ENCODE data around the gene KTN1. TPM values are rescaled to one million over a fixed set of nuclear protein-coding genes. Genes with fewer than 3 reads are reported as not detected.
A peak's percentile ranks its signal among the peaks of the same experiment; 100 is the strongest.

Gene KTN1, protein sequence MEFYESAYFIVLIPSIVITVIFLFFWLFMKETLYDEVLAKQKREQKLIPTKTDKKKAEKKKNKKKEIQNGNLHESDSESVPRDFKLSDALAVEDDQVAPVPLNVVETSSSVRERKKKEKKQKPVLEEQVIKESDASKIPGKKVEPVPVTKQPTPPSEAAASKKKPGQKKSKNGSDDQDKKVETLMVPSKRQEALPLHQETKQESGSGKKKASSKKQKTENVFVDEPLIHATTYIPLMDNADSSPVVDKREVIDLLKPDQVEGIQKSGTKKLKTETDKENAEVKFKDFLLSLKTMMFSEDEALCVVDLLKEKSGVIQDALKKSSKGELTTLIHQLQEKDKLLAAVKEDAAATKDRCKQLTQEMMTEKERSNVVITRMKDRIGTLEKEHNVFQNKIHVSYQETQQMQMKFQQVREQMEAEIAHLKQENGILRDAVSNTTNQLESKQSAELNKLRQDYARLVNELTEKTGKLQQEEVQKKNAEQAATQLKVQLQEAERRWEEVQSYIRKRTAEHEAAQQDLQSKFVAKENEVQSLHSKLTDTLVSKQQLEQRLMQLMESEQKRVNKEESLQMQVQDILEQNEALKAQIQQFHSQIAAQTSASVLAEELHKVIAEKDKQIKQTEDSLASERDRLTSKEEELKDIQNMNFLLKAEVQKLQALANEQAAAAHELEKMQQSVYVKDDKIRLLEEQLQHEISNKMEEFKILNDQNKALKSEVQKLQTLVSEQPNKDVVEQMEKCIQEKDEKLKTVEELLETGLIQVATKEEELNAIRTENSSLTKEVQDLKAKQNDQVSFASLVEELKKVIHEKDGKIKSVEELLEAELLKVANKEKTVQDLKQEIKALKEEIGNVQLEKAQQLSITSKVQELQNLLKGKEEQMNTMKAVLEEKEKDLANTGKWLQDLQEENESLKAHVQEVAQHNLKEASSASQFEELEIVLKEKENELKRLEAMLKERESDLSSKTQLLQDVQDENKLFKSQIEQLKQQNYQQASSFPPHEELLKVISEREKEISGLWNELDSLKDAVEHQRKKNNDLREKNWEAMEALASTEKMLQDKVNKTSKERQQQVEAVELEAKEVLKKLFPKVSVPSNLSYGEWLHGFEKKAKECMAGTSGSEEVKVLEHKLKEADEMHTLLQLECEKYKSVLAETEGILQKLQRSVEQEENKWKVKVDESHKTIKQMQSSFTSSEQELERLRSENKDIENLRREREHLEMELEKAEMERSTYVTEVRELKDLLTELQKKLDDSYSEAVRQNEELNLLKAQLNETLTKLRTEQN (N-terminal part only)
- total RNA-seq, result 100 to 1,000 TPM; 126 to 134 TPM

DNA sequence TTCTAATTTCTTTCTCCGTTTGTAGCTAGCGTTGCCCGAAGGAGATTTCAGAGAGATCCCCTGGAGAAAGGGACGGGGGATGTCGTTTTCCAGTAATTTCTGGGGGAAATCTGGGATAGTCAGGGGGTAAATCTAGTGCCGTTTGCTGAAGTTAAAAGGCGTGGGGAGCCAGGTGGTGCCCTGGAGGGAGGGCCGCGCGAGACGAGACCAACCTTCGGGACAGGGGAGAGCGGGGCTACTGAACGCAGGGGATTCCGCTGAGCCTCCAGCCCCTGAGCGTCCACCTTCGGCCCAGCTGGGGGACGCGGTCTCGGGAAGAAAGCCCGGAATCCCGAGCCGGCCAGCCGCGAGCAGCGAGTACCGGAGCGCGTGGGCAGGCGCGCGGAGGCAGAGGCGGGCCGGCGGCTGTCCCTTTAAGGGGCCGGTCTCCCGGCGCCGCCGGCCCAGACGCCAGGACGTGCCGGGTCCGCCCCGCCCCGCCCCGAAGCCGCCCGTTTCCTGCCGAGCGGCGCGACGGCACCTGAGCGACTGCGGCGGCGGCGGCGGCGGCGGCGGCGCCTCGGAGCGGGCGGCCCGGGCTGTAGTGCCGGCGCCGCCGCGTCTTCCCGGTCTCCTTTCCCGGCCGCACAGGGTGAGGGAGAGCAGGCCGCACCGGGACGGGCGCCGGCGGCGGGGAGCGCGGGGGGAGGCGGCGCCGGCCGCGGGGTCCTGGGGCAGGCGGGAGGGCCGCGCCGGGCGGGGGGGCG is at the start of gene KTN1:
Gene KTN1, plus strand, starts transcription at position 484 of the 746 bp plus-strand sequence. CDS start 31,842 bp downstream, outside the sequence.
- H3K4me3 Mint-ChIP-seq, result peak within 1 kb of the TSS; percentile 92
- H3K27ac Mint-ChIP-seq, result peak within 1 kb of the TSS; percentile 90
- intact Hi-C loops (cut with micrococcal nuclease), result loop anchor here (1.0 to 5.0 kb wide), 6 partner anchors 117 to 552 kb away; partner anchors contain the start of genes FBXO34 and PELI2
- ChIA-PET CTCF (interaction anchor here (0.7 to 5.0 kb wide), 2 partner anchors 133 to 314 kb away, joined by 4 to 21 read pairs; no protein-coding TSS in a partner anchor), POLR2A (no interaction called here)
- no peaks in the 10 kb centered on the region for H3K36me3 Mint-ChIP-seq
- peaks cover 31% of the 10 kb centered on the region for H3K4me1 Mint-ChIP-seq (ENCODE audit: low read depth)
- DNase-seq, result peak; percentile 87
- H3K9me3 Mint-ChIP-seq, result no peaks in the 10 kb centered on the region
- no peaks in the 10 kb centered on the region for H3K27me3 Mint-ChIP-seq

DNA sequence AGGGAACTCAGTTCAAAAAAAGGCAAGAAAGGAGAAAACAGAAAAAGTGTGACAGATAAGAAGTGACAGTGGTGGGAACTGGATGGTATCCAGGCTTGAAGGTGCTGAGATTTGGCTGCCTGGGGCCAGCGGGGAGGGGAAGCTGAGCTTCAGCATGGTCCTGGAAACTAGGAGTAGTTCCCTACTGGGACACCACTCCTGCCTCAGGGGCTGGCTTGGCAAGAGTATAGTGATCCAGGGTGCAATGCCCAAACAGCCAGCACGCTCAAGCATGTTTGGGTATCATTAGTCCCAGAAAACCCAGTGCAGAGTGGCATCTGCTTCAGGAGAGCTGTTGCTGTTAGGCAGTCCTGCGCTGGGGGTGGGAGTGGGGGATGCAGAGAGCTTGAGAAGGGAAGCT is 49.5 kb upstream of the KTN1 start:
- ChIA-PET CTCF (interaction anchor here (0.6 kb wide), 1 partner anchor 457 kb away, joined by 4 read pairs; no protein-coding TSS in a partner anchor), POLR2A (no interaction called here)
- H3K4me1 Mint-ChIP-seq (ENCODE audit: low read depth), result no peaks in the 10 kb centered on the region
- no peak overlapping the region for H3K27ac Mint-ChIP-seq
- DNase-seq, result no peak
- intact Hi-C loops (cut with micrococcal nuclease), result no loop called here
- no peaks in the 10 kb centered on the region for H3K9me3 Mint-ChIP-seq
- H3K36me3 Mint-ChIP-seq, result peaks cover 2% of the 10 kb centered on the region
- H3K27me3 Mint-ChIP-seq, result peaks cover 3% of the 10 kb centered on the region
- no peak overlapping the region for H3K4me3 Mint-ChIP-seq

DNA sequence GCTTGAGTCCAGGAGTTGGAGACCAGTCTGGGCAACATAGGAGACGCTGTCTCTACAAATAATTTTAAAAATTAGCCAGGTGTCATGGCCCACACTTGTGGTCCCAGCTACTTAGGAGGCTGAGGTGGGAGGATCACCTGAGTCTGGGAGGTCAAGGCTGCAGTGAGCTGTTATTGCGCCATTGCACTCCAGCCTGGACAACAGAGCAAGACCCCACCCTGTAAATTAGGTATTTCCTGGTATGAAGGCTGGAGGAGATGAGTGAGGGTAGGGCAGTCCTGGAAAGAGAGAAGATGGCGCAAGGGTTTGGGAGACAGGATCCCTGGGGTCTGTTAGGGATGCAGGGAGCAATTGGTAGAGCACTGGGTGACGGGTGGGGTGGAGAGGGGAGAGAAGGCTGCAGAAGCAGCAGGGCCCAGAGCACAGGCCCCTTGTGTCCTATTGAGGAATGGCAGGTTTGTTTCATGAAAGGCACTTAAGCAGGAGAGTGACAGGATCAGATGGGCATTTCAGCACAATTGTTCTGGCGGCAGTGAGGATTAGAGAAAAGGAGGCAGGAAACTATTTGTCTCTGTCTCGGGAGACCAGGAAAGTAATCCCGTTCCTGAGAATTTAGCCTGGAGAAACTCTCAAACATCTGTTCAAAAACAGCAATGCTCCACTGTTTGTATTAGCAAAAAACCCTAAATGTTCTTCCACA is 47.2 kb upstream of the KTN1 start:
- no peak for DNase-seq
- H3K4me1 Mint-ChIP-seq (ENCODE audit: low read depth), result peaks cover 2% of the 10 kb centered on the region
- intact Hi-C loops (cut with micrococcal nuclease), result no loop called here
- peaks cover 3% of the 10 kb centered on the region for H3K27me3 Mint-ChIP-seq
- no peak overlapping the region for H3K27ac Mint-ChIP-seq
- peaks cover 7% of the 10 kb centered on the region for H3K9me3 Mint-ChIP-seq
- H3K36me3 Mint-ChIP-seq, result peaks cover 2% of the 10 kb centered on the region
- ChIA-PET POLR2A (no interaction called here), CTCF (interaction anchor here (1.5 kb wide), 1 partner anchor 86 kb away, joined by 5 read pairs; no protein-coding TSS in a partner anchor)
- no peak overlapping the region for H3K4me3 Mint-ChIP-seq

DNA sequence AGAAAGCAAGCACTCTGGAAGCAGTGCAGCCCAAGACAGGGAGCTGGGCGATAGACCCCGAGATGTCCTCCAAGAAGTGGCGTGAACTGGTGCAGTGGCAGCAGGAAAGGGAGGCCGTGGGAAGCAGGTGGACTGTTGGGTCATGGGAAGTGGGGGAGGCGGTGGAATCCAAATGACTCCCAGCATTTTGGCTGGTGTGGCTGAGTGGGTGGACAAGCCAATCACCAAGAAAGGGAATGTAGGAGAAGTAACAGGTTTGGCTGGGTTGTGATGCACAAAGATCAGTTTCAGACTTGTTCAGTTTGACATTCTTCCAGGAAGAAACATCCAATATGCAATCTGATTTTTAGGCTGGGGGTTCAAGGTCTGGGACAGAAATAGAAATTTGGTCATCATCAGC is 46.0 kb upstream of the KTN1 start:
- ChIA-PET CTCF (no interaction called here), POLR2A (no interaction called here)
- H3K27me3 Mint-ChIP-seq, result no peaks in the 10 kb centered on the region
- H3K4me3 Mint-ChIP-seq, result no peak overlapping the region
- H3K9me3 Mint-ChIP-seq, result peaks cover 7% of the 10 kb centered on the region
- peaks cover 2% of the 10 kb centered on the region for H3K4me1 Mint-ChIP-seq (ENCODE audit: low read depth)
- H3K27ac Mint-ChIP-seq, result no peak overlapping the region
- H3K36me3 Mint-ChIP-seq, result peaks cover 2% of the 10 kb centered on the region
- no peak for DNase-seq
- intact Hi-C loops (cut with micrococcal nuclease), result no loop called here

DNA sequence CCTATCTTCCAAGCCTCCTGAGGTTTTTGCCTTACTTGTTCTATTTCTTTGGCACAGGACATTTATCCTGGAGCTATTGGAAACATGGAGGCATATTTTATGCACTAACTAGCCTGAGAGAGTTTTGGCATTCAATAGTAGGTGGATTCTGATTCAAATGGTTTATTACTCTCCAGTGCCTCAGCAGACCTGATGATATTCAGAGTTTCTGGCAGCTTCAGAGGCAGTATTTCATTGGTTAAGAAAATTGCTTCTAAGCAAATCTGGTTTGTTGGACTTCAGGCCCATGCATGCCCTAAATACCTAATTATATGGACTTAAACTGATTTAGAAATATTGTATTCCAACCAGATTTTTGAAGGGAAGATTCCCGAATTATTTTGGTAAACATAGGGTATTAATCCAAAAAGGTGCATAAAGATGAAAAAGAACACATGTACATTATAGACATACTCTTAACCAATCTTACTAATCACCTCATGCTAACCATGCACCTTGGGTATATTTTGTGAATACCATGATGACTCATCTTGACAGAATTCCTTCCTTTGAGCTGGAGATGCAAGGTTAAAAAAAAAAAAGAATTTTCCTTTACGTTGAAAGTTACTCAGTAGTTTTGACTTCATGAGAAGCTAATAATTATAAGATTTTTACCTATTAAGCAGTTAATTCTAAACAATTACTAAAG is 44.3 kb upstream of the KTN1 start:
- H3K27ac Mint-ChIP-seq, result no peak overlapping the region
- peaks cover 2% of the 10 kb centered on the region for H3K4me1 Mint-ChIP-seq (ENCODE audit: low read depth)
- intact Hi-C loops (cut with micrococcal nuclease), result no loop called here
- ChIA-PET POLR2A (interaction anchor here (0.7 kb wide), 1 partner anchor 408 kb away, joined by 3 read pairs; no protein-coding TSS in a partner anchor), CTCF (no interaction called here)
- H3K27me3 Mint-ChIP-seq, result no peaks in the 10 kb centered on the region
- DNase-seq, result no peak
- peaks cover 7% of the 10 kb centered on the region for H3K9me3 Mint-ChIP-seq
- H3K36me3 Mint-ChIP-seq, result no peaks in the 10 kb centered on the region
- H3K4me3 Mint-ChIP-seq, result no peak overlapping the region

DNA sequence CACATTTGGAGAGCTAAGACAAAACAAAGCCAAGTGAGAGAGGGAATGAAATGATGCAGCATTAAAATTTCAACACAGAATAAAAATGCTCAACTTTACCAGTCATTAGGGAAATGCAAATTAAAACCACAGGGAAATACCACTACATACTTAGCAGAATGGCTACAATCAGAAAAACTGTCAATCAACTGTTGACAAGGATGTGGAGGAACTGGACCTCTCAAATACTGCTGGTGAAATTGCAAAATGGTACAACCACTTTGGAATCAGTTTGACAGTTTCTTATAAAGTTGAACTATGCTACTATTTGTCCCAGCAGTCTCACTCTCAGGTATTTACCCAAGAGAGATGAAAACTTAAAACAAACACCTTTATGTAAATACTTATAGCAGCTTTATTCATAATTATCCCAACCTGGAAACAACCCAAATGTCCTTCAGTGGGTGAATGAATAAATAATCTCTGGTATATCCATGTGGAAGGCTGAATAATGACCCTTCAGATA is 43.8 kb upstream of the KTN1 start:
- intact Hi-C loops (cut with micrococcal nuclease), result no loop called here
- peaks cover 2% of the 10 kb centered on the region for H3K4me1 Mint-ChIP-seq (ENCODE audit: low read depth)
- H3K9me3 Mint-ChIP-seq, result peaks cover 7% of the 10 kb centered on the region
- no peak overlapping the region for H3K4me3 Mint-ChIP-seq
- no peak for DNase-seq
- ChIA-PET POLR2A (interaction anchor here (0.7 kb wide), 1 partner anchor 407 kb away, joined by 3 read pairs; no protein-coding TSS in a partner anchor), CTCF (no interaction called here)
- no peak overlapping the region for H3K27ac Mint-ChIP-seq
- no peaks in the 10 kb centered on the region for H3K27me3 Mint-ChIP-seq
- H3K36me3 Mint-ChIP-seq, result no peaks in the 10 kb centered on the region

DNA sequence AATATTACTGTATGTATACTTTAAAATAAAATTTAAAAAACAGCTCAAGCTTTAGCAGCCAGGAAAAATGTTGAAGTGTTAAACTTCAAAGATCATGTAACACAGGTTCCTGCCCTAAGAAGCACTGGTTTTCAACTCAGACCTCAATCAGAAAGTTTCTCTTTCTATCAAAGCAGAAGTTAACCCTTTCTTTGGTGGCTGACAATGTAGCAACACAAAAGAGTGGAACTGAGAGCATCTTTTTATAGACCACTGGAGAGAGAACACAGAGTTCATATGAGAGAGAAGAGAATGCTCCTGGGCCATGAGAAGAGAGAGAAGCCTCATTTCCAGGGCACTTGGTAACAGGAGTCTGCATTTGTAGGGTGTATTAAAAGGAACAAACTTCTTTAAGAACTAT is 42.2 kb upstream of the KTN1 start:
- H3K27ac Mint-ChIP-seq, result no peak overlapping the region
- H3K4me1 Mint-ChIP-seq (ENCODE audit: low read depth), result peaks cover 2% of the 10 kb centered on the region
- H3K36me3 Mint-ChIP-seq, result no peaks in the 10 kb centered on the region
- ChIA-PET POLR2A (no interaction called here), CTCF (no interaction called here)
- no peak for DNase-seq
- no peak overlapping the region for H3K4me3 Mint-ChIP-seq
- intact Hi-C loops (cut with micrococcal nuclease), result no loop called here
- peaks cover 7% of the 10 kb centered on the region for H3K9me3 Mint-ChIP-seq
- H3K27me3 Mint-ChIP-seq, result no peaks in the 10 kb centered on the region

DNA sequence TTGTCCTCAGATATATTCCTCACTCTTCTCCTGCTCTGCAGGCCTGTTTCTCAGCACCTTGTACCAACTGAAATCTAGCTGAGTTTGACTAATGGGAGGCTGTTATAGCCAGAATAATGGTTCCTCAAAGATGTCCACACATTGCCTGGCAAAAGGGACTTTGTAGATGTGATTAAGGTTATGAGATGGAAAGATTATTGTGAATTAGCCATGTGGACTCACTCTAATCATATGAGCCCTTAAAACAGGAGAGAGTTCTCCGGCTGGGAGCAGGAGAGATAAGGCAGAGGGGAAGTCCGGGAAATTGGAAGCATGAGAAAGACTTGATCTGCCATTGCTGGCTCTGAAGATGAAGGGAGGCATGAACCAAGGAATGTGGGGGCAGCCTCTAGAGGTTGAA is 40.0 kb upstream of the KTN1 start:
- Mint-ChIP-seq H3K27me3 (no peaks in the 10 kb centered on the region), H3K27ac (no peak overlapping the region), H3K36me3 (no peaks in the 10 kb centered on the region), H3K9me3 (peaks cover 7% of the 10 kb centered on the region), H3K4me3 (no peak overlapping the region), H3K4me1 (ENCODE audit: low read depth) (peaks cover 2% of the 10 kb centered on the region)
- DNase-seq, result no peak
- ChIA-PET POLR2A (no interaction called here), CTCF (no interaction called here)
- intact Hi-C loops (cut with micrococcal nuclease), result no loop called here

DNA sequence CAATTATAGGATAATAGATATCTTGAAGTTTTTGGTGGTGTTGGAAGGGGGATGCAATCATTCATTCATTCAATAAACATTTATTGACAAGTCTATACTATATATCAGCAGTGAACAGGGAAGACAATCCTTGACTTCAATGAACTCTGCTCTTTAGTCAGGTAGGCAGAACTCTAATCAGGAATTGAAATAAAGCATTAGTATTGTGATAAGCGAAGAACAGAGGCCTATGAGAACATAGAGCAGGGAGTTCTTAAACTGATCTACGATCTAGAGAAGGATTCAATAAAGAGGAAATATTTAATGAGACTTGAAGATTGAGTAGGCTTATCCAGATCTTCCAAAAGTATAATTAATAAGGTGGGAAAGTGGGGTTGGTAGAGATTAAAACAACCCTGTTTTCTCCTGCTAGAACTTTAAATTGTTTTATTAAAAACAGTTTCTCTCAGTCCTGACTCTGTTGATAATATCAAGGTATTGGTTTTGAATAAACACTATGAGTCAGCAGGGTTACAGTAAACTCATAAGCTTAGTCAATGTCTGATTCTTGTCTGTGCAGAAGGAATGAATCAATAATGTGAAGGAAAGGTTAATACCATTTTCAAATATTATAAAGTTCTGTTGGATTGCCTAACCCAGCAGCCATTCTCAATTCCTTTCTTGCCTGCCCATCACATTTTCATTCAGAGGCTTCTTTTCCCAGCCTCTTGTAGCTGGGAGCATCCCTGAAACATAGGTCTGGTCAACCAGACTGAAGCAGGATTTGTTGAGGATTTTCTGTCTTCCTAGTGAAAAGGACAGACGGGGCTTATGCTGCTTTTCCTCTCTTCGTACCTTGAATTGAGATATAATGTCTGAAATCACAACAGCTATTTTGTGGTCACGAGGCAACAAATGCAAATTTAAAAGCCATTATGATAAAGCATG is 38.9 kb upstream of the KTN1 start:
- intact Hi-C loops (cut with micrococcal nuclease), result no loop called here
- no peaks in the 10 kb centered on the region for H3K36me3 Mint-ChIP-seq

DNA sequence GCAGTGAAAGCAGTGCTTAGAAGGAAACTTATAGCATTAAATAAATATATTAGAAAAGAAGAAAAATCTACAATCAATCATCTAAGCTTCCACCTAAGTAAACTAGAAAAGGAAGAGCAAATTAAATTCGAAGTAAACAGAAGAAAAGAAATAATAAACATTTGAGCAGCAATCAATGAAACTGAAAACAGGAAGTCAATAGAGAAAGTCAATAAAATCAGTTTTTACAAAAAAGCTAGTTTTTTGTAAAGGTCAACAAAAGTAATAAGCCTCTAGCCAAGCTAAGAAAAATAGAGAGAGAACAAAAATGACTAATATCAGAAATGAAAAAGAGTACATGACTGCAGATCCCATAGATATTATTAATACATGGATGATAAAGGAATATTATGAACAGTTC is 34.2 kb upstream of the KTN1 start:
- CTCF ChIA-PET, result no interaction called here

More for the DNA sequence above, 38.9 kb upstream of the KTN1 start:
- H3K27ac Mint-ChIP-seq, result no peak overlapping the region
- H3K4me3 Mint-ChIP-seq, result no peak overlapping the region
- ChIA-PET POLR2A (no interaction called here), CTCF (interaction anchor here (1.0 kb wide), 1 partner anchor 95 kb away, joined by 3 read pairs; no protein-coding TSS in a partner anchor)
- peaks cover 7% of the 10 kb centered on the region for H3K9me3 Mint-ChIP-seq
- H3K27me3 Mint-ChIP-seq, result no peaks in the 10 kb centered on the region
- no peak for DNase-seq
- peaks cover 1% of the 10 kb centered on the region for H3K4me1 Mint-ChIP-seq (ENCODE audit: low read depth)

More for the DNA sequence above, 34.2 kb upstream of the KTN1 start:
- no peak overlapping the region for H3K4me3 Mint-ChIP-seq
- POLR2A ChIA-PET, result no interaction called here
- H3K36me3 Mint-ChIP-seq, result no peaks in the 10 kb centered on the region
- intact Hi-C loops (cut with micrococcal nuclease), result no loop called here
- no peak overlapping the region for H3K27ac Mint-ChIP-seq
- DNase-seq, result no peak
- H3K4me1 Mint-ChIP-seq (ENCODE audit: low read depth), result no peaks in the 10 kb centered on the region
- no peaks in the 10 kb centered on the region for H3K9me3 Mint-ChIP-seq
- H3K27me3 Mint-ChIP-seq, result no peaks in the 10 kb centered on the region

Measured in activated CD4-positive, alpha-beta memory T cell treated with anti-CD3 and anti-CD28 coated beads for 36 hours (primary cell).